H1 (cell line): ENCODE data around the gene LRP5. TPM values are rescaled to one million over a fixed set of nuclear protein-coding genes. Genes with fewer than 3 reads are reported as not detected.

Experiments used
- BCL11A ChIP-seq, 2 experiments: IDR thresholded peaks; one replicate each; pipeline ENCODE4 v1.6.1; 2011; ENCODE audit warnings: low read depth in 2 of 2, low read length in 2 of 2, mild to moderate bottlenecking in 2 of 2
- KDM1A ChIP-seq: fragments of 200-600, 300-600 bp; sonication (generic); IDR thresholded peaks from 2 replicates; pipeline ENCODE4 v1.7.1; 2016; ENCODE audit warnings: mild to moderate bottlenecking, low read length, borderline replicate concordance
- PHF8 ChIP-seq: fragments of 200-600 bp; sonication (generic); conservative IDR thresholded peaks from 2 replicates; pipeline ENCODE4 v1.7.1; 2012; ENCODE audit warnings: low read depth, mild to moderate bottlenecking, inconsistent platforms, low read length, moderate library complexity
- SP1 ChIP-seq: IDR thresholded peaks from 2 replicates; pipeline ENCODE4 v1.6.1; 2011; ENCODE audit warnings: low read depth, low read length
- polyA plus RNA-seq, 7 experiments: library from polyadenylated mRNA; depleted of rRNA in 3 of 7; stranded (reverse) in 5 of 7; unstranded in 2 of 7; fragments of >200 nt in 5 of 7; fragments of 200-250 nt in 2 of 7; gene quantifications; 1 replicate in 5 of 7; 2 replicates in 1 of 7; 4 replicates in 1 of 7; pipeline versions ENCODE4 v1.2.1 to v1.2.3, GENCODE V29; 2011 to 2013; ENCODE audit warnings: missing spikeins in 2 of 7, mixed read lengths in 2 of 7
- total RNA-seq: library from RNA; stranded (reverse); fragmentation: NEBNext Ultra II Directional; extraction: Animal tissue kit (Norgen Biotek cat#: 25700); gene quantifications from 2 replicates; pipeline ENCODE4 v1.2.1, GENCODE V29; 2021
- TF ChIP-seq, protein P1 (sequence below): IDR thresholded peaks from 2 replicates; pipeline ENCODE4 v1.6.1; 2011; ENCODE audit warnings: low read length, improper control_type of control experiment

LRP5 gene
- total and polyA plus RNA-seq, 2 of the 8 experiments (the other 6 are each of a cell fraction or from before 2014, with no cell fraction given) = 19.0 to 38.9 TPM

DNA sequence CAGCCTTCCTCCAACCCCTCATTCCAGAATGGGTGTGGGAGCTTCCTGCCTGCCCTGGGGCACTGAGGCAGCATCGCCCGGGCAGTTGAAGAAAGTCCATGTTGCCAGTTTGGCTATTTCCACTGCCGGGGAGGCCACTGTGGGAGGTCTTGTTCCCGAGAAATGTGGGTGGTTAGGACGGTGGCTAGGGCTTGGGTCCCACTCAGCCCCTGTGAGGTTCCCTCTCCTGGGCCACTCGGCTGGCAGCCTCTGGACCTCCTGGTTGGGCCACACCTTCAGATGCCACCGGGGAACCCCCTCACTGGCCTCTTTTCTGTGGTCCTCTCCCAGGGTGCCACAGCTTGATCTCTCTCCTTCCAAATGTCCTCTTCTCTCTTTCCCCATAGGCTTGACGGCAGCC, 143.1 kb downstream of the LRP5 start (continued):
- TF ChIP-seq, protein P1, sequence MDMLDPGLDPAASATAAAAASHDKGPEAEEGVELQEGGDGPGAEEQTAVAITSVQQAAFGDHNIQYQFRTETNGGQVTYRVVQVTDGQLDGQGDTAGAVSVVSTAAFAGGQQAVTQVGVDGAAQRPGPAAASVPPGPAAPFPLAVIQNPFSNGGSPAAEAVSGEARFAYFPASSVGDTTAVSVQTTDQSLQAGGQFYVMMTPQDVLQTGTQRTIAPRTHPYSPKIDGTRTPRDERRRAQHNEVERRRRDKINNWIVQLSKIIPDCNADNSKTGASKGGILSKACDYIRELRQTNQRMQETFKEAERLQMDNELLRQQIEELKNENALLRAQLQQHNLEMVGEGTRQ = no peak
- TF ChIP-seq SP1 = no peak
- no peak for TF ChIP-seq BCL11A (IDR thresholded peaks at IDR 0.05; ENCODE audit: low read depth in 2 of 2, low read length in 2 of 2)
- TF ChIP-seq PHF8 = no peak
- no peak for TF ChIP-seq KDM1A
